LNCaP clone FGC (cell line): ENCODE results near the gene NDUFS1.
A peak's percentile ranks its signal among the peaks of the same experiment; 100 is the strongest.
"Not testable (repeated sequence)": the region's sequence is repeated elsewhere in the genome, so short reads cannot be mapped to it uniquely, and the experiment has no call there.

Experiments
- DNase-seq: peaks from one replicate; pipeline ENCODE4 v3.0.0-alpha.2; 2011; ENCODE audit warnings: low read depth
- H3K4me3 ChIP-seq: 2 replicates; pipeline ENCODE4 v1.5.1; 2011; ENCODE audit warnings: mild to moderate bottlenecking, low read depth, low read length, control low read depth
- TF ChIP-seq, protein P1 (sequence below): IDR thresholded peaks from 2 replicates; pipeline ENCODE4 v1.5.1; 2012; ENCODE audit warnings: mild to moderate bottlenecking; ENCODE audit not compliant: control insufficient read depth, insufficient read depth; ENCODE audit errors: extremely low read depth

The NDUFS1 gene

DNA sequence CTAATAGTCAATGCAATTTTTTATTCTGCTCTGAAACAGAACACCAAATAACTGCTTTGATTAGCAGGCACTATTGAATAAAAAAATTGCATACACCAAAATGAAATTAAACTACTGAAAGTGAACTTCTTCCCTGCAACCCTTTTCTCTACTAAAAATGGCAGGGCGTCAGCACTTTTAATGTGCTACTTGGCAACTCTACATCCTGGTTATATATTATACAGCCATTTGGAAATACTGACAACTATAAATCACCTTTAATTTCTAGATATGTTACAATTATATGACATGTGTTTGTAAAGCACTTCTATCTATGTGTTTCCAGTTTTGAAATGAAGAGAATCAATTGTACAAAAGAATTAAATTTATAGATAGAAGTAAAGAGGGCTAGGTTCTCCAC lies 9.9 kb downstream of the NDUFS1 start:
- TF ChIP-seq, protein P1, sequence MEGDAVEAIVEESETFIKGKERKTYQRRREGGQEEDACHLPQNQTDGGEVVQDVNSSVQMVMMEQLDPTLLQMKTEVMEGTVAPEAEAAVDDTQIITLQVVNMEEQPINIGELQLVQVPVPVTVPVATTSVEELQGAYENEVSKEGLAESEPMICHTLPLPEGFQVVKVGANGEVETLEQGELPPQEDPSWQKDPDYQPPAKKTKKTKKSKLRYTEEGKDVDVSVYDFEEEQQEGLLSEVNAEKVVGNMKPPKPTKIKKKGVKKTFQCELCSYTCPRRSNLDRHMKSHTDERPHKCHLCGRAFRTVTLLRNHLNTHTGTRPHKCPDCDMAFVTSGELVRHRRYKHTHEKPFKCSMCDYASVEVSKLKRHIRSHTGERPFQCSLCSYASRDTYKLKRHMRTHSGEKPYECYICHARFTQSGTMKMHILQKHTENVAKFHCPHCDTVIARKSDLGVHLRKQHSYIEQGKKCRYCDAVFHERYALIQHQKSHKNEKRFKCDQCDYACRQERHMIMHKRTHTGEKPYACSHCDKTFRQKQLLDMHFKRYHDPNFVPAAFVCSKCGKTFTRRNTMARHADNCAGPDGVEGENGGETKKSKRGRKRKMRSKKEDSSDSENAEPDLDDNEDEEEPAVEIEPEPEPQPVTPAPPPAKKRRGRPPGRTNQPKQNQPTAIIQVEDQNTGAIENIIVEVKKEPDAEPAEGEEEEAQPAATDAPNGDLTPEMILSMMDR: no peak
- DNase-seq: no peak
- H3K4me3 ChIP-seq: no peak overlapping the region

DNA sequence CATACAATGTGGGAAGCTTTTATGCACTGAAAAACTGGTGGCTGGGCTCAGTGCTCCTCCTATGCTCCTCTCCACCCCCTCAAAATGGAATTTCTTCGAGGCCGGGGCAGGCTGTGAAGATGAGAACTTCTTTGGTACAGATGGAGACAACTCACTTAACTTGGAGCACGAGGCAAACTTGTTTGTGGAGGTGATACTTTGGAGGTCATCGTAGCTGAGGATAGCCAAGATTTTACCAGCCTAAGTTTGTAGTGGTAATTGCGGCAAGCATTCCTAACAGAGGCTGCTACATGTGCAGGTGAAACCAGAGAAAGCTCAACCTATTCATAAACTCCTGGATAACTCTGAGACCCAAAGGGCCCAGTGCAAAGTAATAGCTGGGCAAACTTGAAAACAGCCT lies 13.6 kb downstream of the NDUFS1 start:
- no peak overlapping the region for H3K4me3 ChIP-seq
- TF ChIP-seq, protein P1: no peak
- DNase-seq: no peak

GRCh38 chr2:206144383-206144782 lies 14.9 kb downstream of the NDUFS1 start:
- DNase-seq: no peak
- TF ChIP-seq, protein P1: no peak
- H3K4me3 ChIP-seq: no peak overlapping the region

- no peak for DNase-seq
- no peak overlapping the region for H3K4me3 ChIP-seq
- TF ChIP-seq, protein P1: no peak
Observed at GRCh38 chr2:206143451-206143850, 15.8 kb downstream of the NDUFS1 start.

- H3K4me3 ChIP-seq: no peak overlapping the region
- TF ChIP-seq, protein P1: 0 out of 2 replicates have a peak, but pooled peaks have one; percentile 8
- DNase-seq: no peak
Observed at GRCh38 chr2:206127656-206128055, 31.6 kb downstream of the NDUFS1 start.

DNA sequence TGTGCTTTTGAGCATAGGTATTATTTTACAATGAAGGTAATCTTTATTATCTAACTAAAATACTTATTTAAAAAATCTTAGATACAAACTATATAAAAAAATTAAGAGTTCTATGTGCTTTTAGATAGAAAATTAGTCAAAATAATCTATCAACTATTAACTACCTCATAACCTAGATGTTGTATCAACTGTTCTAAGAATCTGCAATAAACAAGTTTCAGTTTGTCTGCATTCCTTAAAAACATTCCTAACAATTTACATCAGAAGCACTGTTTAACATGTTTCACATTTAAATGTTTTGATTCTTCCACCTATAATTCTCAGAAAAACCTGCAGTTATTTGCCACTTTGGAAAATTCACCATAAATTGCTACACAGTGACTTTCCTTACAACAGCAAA lies 33.3 kb downstream of the NDUFS1 start:
- no peak overlapping the region for H3K4me3 ChIP-seq
- TF ChIP-seq, protein P1: no peak

GRCh38 chr2:206122569-206122968 lies 36.7 kb downstream of the NDUFS1 start:
- DNase-seq, H3K4me3 ChIP-seq: not testable (repeated sequence)

More for the DNA sequence above, 33.3 kb downstream of the NDUFS1 start:
- no peak for DNase-seq

- TF ChIP-seq, protein P1: no peak
- DNase-seq: no peak
- no peak overlapping the region for H3K4me3 ChIP-seq
Observed at GRCh38 chr2:206116278-206116677, 43.0 kb downstream of the NDUFS1 start.
